Central memory CD4-positive, alpha-beta T cell (primary cell): ENCODE data around the gene MAPK7.

Source experiments
- DNase-seq: peaks from one replicate; pipeline ENCODE4 v3.0.0; 2022

Gene MAPK7

DNA sequence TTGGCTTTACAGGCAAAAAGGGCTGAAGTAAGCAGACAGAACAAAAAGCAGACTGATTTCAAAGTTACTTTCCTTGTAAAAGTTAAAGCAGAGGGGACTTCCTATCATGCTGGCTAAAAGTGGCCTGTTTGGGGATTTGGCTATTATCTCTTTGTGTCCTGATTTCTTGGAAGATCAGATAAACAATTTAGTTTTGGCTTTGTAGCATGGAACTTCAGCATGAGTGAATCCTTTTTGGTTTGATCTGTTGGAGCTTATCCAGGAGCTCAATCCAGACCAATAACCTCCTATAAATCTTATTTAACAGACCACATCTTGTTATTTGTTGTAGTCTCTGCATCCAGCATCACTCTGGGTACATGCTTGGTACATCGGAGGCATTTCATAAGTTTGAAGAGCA, 23.9 kb downstream of the MAPK7 start:
- no peak for DNase-seq

DNA sequence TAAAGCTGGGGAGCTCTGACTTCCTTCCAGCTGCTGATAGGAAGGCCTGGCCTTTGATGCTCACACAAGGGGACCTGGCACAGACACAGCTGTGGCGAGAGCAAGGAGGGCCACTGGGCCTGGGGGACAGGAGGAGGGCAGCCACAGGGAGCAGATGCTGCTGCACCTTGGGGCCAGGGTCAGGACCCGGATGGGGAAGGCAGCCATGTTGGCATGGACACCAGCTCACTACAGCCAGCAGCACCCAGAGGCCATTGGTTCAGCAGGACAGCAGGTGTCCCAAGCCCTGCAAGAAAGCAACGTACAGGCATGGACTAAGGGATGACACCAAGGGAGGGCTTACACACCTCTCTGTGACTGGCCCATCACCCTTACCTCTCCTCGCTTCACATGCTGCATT, 24.7 kb downstream of the MAPK7 start:
- no peak for DNase-seq

DNA sequence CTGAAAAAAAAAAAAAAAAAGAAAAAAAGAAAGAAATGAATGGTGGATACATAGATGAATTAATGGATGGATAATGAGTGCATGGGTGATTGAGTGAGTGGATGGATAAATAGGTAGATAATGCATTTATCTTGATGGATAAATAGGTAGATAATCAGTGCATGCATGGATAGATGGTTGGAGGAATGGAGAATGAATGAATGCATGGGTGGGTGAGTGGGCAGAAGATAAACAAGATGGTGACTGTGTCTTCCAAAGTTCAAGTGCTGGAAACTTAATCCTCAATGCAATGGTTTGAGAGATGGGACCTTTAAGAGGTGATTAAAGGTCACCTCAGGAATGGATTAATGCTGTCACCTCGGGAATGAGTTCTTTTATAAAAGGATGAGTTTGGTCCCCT, 26.0 kb downstream of the MAPK7 start:
- DNase-seq, result no peak

DNA sequence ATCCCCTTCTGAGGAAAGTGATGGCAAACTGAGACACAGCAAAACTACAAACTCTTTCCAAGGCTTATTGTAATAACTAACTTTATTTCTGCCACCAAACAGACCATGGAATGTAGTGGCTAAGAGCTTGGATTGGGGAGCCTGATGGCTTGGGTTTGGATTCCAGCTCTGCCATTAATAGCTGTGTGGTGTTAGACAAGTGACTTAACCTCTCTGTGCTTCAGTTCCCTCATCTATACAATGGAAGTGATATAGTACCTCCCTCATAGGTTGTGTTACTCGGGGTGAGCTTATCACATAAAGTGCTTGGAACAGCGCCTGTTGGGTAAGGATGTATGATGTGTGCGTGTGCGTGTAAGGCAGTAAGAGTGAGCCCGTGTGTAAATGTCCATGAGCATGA, 26.8 kb downstream of the MAPK7 start:
- no peak for DNase-seq

DNA sequence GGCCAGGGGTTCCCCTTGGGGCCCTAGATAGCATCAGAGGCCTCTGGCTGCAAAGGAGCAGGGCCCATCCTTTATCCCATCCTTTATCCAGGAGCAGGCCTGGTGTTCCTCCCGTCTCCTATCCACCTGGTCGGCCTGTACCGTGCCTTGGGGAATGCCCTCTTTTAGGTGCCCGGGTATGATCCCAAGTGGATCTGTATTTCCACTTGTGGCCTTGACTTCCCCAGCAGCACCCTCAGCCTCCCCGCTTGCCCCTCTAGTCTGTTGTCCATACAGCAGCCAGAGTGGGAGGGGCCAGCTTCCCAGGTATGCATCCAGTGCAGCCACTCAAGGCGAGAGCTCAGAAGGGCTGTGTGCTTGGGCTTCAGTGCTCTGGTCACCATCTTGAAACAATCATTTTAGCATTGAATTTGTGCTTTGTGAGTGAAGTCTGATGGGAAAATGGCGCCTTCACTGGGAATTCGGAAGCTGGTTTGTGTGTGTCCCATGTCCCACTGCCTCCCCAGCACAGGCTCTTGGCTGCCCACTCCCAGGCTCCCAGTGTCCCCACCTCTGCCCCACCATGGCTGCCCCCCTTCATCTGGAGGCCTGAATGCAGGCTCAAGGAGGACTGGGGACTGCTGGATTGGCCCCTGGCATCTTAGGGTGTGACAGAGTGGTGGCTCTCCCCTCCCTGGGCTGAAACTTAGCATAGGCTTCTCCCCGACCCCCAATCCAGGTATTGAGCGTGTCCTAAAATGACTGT, 29.5 kb downstream of the MAPK7 start:
- DNase-seq, result no peak

DNA sequence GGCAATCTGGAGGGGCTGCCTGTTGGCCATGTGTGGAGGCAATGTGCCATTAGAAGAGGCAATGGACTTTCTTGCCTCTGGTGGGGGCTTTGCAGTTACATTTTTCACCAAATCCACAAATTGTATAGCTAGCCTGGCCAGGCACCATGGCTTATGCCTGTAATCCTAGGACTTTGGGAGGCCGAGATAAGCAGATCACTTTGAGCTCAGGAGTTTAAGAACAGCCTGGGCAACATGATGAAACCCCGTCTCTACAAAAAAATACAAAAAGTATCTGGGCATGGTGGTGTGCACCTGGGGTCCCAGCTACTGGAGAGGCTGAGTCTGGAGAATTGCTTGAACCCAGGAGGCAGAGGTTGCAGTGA, 30.0 kb downstream of the MAPK7 start:
- DNase-seq, result no peak

DNA sequence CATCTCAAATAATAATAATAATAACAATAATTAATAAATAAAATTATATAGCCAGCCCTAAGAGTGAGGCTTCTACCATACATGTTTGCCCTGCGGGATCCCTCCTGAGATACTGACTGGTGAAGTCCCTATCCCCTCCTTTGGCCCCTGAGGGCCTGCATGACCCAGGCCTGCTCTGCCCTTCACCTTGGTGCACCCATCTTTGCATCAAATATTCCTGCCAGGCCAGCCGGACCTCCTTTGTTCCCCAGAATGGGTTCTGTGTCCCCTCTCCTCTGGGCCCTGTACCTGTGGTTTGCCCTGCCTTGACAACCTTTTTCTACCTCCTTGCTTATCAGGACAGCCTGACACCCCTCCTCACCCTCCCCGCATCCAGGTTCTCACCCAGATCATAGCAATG, 30.8 kb downstream of the MAPK7 start:
- no peak for DNase-seq

DNA sequence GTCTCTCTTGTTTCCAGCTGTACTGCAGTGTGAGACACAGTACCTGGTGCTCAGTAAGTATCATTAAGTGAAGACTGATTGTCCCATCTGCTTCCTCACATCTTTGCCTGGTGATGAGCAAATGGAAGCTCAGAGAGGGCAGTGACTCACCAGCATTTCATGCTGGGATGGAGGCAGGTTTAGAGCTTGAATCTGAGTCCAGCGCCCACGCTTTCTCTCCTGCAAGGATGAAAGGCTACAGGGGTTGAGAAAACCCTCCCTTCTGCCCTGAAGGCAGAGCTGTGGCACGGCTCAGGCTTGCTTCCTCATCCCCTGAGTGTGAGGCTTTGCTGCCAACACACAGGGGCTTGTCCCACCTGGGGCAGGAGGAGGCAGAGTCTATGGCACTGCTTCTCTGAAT, 31.2 kb downstream of the MAPK7 start:
- DNase-seq, result no peak

DNA sequence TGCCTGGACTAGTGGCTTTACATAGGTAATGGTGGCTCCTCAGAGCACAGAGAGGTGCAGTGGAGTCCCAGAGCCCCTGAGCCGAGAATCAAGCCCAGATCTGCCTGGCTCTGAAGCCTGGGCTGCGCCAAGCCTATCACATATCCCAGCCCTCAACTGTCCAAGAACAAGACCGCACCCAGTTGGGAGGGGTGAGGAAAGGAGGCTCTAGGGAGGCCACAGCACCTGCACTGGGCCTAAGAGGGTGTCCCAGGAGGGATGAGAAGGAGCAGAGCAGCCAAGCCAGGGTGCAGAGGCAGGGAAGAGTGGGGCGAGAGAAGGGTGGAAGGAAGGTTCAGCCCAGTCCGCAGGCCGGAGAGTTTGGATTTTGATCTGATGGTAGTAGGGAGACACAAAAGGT, 31.8 kb downstream of the MAPK7 start:
- DNase-seq, result no peak

DNA sequence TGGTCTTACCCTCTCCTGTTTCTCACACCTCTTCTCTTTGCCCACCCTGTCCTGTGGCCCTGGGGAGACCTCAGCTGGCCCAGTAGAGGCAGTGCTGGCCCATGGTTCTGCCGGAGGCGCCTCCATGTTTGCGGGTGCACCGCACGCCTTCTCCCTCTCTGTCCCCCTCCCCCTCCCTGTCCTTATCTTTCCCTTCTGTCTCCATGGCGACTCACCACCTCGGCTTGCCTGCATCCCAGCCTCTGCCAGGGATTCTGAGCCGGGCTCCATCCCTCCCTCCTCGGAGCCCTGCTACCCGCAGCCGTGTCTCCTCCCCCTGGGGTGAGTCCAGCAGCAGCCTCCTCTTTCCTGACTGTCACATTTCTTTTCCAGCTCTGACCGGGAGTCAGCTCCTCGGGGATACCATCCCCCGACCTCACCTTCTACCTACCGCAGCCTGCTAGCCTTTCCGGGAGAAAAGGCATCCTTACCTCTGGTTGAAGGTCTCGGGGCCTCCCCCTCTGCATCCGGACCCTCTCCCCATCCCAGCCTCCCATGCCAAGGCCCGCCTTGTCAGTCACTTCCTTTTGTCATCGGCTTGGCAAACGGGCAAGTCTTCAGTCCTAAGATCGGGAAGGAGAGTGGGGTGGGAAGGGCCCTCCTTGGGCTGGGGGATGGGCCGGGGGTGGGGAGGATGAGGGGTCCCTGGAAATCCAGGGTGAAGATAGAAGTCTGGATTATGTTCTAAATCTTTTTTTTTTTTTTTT, 32.8 kb downstream of the MAPK7 start, which contains the start of gene RNF112:
Gene RNF112, plus strand, starts transcription at position 358 of the 746 bp plus-strand sequence. Its CDS starts 177 bp downstream, at position 535.
- DNase-seq, result no peak

DNA sequence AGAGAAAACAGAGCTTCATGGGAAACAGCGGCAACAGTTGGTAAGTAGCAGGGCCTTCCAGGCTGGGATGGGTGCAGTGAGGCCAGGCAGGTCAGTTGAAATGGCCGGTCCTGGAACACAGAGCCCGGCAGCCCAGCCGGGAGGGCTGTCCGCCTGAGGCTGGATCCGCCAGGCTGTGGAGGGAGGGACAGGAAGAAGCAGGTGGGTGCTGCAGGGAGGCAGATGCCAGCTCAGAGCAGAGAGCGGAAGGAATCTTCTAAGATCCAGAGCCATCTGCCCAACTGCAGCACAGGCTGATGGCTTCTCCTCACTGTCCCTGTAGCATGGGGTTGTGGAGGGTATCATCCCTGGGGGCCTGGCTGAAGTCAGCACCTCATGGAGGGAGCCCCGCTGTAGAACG, 33.3 kb downstream of the MAPK7 start:
- no peak for DNase-seq

DNA sequence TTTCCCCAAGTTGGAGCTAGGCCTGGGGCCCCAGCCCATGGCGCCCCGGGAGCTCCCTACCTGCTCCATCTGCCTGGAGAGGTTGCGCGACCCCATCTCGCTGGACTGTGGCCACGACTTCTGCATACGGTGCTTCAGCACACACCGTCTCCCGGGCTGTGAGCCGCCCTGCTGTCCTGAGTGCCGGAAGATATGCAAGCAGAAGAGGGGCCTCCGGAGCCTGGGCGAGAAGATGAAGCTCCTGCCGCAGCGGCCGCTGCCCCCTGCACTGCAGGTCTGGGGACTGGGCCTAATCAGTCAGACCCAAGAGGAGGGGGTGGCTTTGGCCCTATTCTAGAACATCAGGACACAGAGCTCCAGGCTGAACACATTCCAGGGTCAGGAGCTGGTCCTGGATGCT, 34.2 kb downstream of the MAPK7 start:
- DNase-seq, result no peak

DNA sequence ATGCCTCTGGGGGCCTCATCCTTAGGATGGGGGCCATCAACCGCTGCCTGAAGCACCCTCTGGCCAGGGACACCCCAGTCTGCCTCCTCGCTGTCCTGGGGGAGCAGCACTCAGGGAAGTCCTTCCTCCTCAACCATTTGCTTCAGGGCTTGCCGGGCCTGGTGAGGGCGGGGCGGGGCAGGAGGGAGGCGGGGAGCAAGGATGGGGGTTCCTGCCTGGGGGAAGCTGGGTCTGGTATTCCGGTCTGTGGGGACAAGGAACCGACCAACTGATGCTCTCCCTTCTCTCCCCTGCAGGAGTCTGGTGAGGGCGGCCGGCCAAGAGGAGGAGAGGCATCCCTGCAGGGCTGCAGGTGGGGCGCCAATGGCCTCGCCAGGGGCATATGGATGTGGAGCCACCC, 34.7 kb downstream of the MAPK7 start:
- no peak for DNase-seq

DNA sequence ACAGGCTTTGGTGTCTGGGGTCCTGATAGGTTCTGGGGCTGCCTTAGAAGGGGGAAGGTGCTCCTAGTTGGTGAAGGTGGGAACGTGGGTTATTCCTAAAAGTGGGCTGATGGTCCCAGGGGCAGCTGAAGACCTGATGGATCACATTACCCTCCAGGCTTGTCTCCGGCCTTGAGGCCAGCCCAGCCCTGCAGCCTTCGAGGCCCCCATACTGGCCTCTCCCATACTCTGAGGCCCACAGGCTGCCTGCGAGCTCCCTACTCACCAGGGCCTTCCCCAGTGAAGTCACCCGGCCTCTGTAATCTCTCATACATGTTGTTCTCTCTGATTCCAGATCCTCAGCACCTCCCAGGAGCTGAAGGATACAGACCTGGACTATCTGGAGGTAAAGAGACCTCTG, 35.5 kb downstream of the MAPK7 start:
- no peak for DNase-seq

DNA sequence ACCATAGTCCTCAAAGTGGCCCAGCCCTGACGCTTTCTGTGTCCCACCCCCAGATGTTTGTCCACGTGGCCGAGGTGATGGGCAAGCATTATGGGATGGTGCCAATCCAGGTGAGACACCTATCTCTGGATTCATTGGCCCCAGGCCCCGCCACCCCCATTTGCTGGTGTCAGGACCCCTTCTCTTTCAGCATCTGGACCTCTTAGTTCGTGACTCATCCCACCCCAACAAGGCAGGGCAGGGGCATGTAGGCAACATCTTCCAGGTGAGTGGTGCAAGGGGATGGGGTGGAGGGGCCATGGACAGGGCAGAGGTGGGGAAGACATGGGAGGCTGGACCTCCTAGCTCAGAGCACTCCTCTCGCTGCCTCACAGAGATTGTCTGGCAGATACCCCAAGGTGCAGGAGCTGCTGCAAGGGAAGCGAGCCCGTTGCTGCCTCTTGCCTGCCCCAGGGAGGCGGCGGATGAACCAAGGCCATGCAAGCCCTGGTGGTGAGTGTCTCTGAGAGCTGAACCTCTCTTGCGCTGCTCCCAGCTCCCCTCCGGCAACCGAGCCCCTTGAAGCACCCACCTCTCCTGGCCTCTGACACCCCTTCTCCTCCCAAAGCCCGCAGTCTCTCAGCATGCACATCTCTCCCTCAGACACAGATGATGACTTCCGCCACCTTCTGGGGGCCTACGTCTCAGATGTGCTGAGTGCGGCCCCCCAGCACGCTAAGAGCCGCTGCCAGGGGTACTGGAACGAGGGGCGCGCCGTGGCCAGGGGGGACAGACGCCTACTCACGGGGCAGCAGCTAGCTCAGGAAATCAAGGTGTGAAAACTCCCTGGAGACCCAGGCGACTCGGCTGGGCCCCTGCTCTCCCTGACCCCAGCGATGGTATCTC, 36.3 kb downstream of the MAPK7 start:
- no peak for DNase-seq

DNA sequence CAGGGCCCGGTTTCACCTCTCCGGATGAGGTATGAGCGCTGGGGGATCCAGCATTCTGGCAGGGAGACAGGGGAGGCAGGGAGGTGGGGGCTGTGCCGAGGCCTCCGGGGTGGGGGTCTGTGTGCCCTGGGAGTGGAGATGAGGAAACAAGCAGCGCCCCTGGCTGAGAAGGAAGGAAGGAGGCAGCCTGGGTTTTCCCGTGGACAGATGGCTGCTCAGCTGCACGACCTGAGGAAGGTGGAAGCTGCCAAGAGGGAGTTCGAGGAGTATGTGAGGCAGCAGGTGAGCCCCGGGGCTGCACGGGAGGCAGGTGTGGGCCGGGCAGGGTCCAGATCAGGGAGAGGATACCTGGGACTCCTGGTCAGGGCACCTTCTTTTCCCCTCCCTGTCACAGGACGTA, 37.0 kb downstream of the MAPK7 start:
- DNase-seq, result no peak

DNA sequence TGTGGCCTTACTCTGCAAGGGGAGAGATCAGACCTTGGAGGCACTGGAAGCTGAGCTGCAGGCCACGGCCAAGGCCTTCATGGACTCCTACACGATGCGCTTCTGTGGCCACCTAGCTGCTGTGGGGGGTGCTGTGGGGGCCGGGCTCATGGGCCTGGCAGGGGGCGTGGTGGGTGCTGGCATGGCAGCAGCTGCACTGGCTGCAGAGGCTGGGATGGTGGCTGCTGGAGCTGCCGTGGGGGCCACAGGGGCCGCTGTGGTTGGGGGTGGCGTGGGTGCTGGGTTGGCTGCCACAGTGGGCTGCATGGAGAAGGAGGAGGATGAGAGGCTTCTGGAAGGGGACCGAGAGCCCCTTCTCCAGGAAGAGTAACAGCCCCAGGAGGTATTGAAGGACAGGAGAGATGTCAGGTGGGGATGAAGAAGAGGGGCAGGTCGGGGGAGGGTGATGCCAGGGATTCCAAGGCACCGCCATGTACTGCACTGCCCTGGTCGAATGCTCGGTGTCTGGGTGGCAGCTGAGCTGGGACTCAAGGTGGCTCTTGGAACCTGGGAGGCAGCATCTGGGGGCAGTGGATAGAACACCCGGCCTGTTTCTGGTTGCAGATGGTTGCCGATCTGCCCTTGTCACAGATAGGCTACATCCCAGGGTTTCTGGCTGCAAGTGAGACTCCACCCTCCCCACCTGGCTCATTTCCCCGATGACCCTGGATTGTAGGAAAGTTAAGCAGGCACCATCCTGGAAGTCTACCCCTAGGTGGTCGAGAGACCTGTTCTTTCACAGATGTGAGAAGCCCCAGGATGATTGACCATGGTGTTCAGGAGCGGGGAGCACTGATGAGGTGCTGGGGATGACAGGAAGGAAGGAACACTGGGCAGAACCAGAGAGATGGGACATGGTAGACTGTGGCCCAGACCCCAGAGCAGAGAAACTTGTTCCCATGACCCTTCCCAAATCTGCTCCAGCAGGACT, 37.8 kb downstream of the MAPK7 start:
- DNase-seq, result no peak

DNA sequence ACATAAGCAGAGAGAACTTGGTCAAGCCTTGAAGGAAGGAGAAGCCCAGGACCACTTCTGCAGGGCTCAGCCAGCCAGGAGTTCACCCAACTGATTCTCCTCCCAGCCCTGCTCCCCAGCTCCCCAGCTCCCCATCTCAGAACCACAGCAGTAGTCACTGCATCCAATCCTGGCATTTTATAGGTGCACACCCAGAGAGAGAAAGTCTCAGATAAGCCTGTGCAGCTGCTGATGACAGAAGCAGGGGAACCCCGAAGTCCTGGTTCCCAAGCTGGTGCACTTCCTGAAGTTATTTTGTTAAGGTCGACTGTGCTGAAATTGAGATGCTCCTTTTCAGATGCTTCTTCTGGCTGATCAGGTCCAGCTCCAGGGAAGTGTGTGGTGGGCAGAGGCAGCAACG, 39.3 kb downstream of the MAPK7 start:
- no peak for DNase-seq

DNA sequence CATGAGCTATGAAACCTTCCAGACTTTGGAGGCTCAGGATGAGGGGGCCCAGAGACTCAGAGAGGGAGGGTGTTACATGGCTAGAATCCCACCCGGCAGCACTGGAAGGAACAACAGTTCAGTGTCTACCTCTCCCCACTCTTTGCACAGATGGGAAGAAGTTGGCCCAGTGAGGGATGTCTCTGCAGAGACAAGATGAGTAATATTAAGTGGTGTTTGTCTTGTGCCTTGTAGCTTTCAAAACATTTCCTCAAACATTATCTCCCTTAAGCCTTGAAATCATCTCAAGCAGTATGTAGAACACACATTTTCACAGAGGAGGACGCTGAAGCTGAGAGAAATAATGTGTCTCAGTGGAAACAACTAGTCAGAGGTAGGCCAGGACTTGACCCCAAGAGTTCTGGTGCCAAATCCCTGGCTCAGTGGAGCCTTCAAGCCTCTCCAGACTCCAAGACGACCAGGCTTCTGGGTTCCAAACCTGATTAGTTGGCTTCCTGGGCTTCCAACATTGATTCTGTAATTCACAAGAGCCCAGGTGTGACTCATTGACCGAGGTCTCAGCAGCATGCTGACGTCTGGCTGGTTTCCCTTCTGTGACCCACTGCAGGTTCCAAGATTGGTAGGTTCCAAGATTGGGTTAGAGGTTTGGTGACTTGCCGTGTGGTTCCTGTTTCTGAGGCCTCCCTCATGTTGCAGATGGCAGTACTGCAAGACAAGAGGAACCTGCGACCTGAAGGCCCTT, 40.1 kb downstream of the MAPK7 start:
- peak; percentile 15 for DNase-seq

DNA sequence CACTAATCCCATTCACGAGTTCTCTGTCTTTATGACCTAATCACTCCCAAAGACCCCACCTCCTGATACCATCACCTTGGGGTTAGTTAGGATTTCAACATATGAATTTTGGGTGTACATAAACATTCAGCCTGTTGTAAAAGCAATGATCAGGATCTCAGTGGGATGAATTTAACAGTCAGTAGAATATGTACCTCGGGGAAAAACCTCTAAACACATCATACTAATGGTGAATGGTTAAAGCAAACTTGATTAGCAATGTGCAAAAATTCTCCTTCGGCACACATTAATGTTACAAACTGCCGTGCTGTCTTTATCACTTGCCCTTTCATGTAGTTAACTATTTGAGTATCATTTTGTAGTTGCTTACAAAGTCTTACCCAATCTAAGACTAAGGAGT, 42.9 kb downstream of the MAPK7 start:
- no peak for DNase-seq

DNA sequence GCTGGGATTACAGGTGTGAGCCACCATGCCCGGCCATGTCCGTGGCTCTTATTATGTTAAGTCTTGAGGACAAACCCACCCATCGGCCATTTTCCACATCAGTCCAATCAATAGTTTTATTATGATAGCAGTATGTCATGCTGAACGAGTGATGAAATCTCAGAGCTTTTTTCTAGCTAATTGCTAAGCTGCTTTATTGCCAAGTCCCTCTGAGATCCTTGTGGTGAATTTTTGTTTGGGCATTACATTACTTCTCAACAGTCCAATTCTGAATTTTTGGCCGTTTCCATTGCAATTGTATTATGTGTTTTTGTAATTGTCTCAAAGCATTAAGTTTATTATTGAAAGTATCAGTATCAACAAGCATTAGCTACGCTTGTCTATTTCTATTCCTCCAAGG, 43.6 kb downstream of the MAPK7 start:
- DNase-seq, result no peak
